Measurements from ENCODE around the gene NENF. TPM values are rescaled to one million over a fixed set of nuclear protein-coding genes. Genes with fewer than 3 reads are reported as not detected.

NENF gene
- total RNA-seq, 3 donors from 2014 or later (not counting 1 experiment from before 2014, with no cell fraction given) = 7.2 to 14.0 (median 12.2) TPM

DNA sequence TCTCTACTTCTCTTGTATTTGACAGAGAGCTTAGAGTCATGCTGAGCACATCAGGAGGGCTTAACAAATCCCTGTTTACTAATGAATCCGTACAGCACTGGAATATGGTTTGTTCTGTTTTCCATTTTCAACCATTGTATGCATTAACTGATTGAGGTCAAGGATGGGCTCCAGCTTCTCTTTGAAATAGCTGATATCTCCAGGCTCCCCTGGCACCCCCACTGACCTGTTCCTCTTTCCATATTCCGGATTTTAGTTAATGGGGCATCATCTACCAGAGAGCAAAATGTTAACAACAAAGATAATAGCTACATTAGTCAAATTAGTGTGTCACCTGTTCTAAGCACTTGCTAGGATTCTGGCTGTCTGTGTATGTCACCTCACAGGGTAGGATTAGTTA lies 57.6 kb downstream of the NENF start:
- Mint-ChIP-seq H3K27ac (no peak overlapping the region), H3K9me3 (no peaks in the 10 kb centered on the region), H3K4me1 (peaks cover 0 to 9% of the 10 kb centered on the region in 2 donors), H3K27me3 (ENCODE audit: low read depth in 2 of 2) (peaks cover 13% of the 10 kb centered on the region in 2 donors), H3K36me3 (no peaks in the 10 kb centered on the region), H3K4me3 (no peak overlapping the region)
- whole genome bisulfite sequencing (ENCODE audit: insufficient coverage) = 81% methylated on average over 2 of the region's 2 CpGs
- intact Hi-C loops (cut with micrococcal nuclease) = no loop called here
- Histone ChIP-seq H3K27me3 (ENCODE audit: control insufficient read depth, insufficient read depth, low read length) (no peaks in the 10 kb centered on the region), H3K4me1 (ENCODE audit: control insufficient read depth, insufficient read depth, low read length) (no peaks in the 10 kb centered on the region), H3K36me3 (ENCODE audit: control insufficient read depth, insufficient read depth, low read length) (no peaks in the 10 kb centered on the region), H3K9me3 (ENCODE audit: control insufficient read depth, insufficient read depth, low read length) (no peaks in the 10 kb centered on the region), H3K4me3 (ENCODE audit: low read length) (no peak overlapping the region), H3K27ac (ENCODE audit: low read length) (no peak overlapping the region)
- no peak for DNase-seq
- TF ChIP-seq, protein P1, sequence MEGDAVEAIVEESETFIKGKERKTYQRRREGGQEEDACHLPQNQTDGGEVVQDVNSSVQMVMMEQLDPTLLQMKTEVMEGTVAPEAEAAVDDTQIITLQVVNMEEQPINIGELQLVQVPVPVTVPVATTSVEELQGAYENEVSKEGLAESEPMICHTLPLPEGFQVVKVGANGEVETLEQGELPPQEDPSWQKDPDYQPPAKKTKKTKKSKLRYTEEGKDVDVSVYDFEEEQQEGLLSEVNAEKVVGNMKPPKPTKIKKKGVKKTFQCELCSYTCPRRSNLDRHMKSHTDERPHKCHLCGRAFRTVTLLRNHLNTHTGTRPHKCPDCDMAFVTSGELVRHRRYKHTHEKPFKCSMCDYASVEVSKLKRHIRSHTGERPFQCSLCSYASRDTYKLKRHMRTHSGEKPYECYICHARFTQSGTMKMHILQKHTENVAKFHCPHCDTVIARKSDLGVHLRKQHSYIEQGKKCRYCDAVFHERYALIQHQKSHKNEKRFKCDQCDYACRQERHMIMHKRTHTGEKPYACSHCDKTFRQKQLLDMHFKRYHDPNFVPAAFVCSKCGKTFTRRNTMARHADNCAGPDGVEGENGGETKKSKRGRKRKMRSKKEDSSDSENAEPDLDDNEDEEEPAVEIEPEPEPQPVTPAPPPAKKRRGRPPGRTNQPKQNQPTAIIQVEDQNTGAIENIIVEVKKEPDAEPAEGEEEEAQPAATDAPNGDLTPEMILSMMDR (IDR thresholded peaks at IDR 0.05) = no peak
- no peak for ATAC-seq

DNA sequence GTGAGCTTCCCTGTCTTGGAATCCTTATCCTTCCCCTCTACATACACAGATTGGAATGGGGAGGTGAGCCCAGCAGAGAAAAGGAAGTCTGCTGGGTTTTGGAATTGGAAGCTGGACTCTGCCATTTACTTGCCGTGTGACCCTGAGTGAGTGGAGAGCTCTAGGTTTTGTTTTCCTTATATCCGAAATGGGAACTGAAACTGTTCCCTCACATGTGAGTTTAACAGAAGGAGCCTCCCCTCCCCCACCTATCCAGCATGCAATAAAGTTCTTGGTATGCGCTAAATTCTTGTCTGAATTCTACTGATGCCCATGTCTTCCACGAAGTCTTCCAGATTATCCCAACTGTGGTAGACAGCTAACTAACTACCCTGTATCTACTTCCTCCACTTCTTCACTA lies 58.7 kb downstream of the NENF start:
- peaks cover 17 to 20% of the 10 kb centered on the region in 2 donors for H3K27me3 Mint-ChIP-seq (ENCODE audit: low read depth in 2 of 2)
- H3K9me3 ChIP-seq (ENCODE audit: control insufficient read depth, insufficient read depth, low read length) = no peaks in the 10 kb centered on the region
- H3K4me3 Mint-ChIP-seq = no peak overlapping the region
- no peak overlapping the region for H3K27ac ChIP-seq (ENCODE audit: low read length)
- TF ChIP-seq, protein P1 (IDR thresholded peaks at IDR 0.05) = no peak
- H3K4me3 ChIP-seq (ENCODE audit: low read length) = no peak overlapping the region
- intact Hi-C loops (cut with micrococcal nuclease) = no loop called here
- no peaks in the 10 kb centered on the region for H3K36me3 Mint-ChIP-seq
- no peaks in the 10 kb centered on the region for H3K4me1 ChIP-seq (ENCODE audit: control insufficient read depth, insufficient read depth, low read length)
- H3K4me1 Mint-ChIP-seq = peaks cover 0 to 9% of the 10 kb centered on the region in 2 donors
- ATAC-seq (no peak), DNase-seq (no peak)
- WGBS (ENCODE audit: insufficient coverage) = 82% methylated on average over 4 of the region's 4 CpGs
- no peak overlapping the region for H3K27ac Mint-ChIP-seq
- H3K36me3 ChIP-seq (ENCODE audit: control insufficient read depth, insufficient read depth, low read length) = no peaks in the 10 kb centered on the region
- H3K9me3 Mint-ChIP-seq = no peaks in the 10 kb centered on the region
- no peaks in the 10 kb centered on the region for H3K27me3 ChIP-seq (ENCODE audit: control insufficient read depth, insufficient read depth, low read length)

Other genes starting within 250 kb of the NENF start
- 10 to 100 TPM; 74.0 to 99.8 (median 86.4) TPM for gene PPP2R5A, start 147.5 kb upstream of the NENF start, total RNA-seq
- 10 to 100 TPM in 2 of 3 donors, 1 to 10 TPM in 1; 5.0 to 14.2 (median 11.4) TPM for gene PACC1, start 18.0 kb upstream of the NENF start, total RNA-seq
- gene ATF3, start 175.8 kb downstream of the NENF start, total RNA-seq = 100 to 1,000 TPM in 1 of 3 donors, 10 to 100 TPM in 2; 62.2 to 135 (median 78.5) TPM

All from natural killer cell (primary cell).